HG02885 (cell line): Measurements from ENCODE around the gene CHGA.

ENCODE experiments used
- ATAC-seq: cut with Tn5 transposase; IDR thresholded peaks from one replicate; pipeline ENCODE4 v1.9.1; 2021; ENCODE audit warnings: mild to moderate bottlenecking; ENCODE audit not compliant: unreplicated experiment, poor library complexity

Gene CHGA

GRCh38 chr14:92974541-92975345, 51.8 kb downstream of the CHGA start:
- ATAC-seq: no peak

- no peak for ATAC-seq
Measured at GRCh38 chr14:92976268-92976667, 53.3 kb downstream of the CHGA start.

GRCh38 chr14:92978229-92979021, 55.5 kb downstream of the CHGA start:
- no peak for ATAC-seq

- ATAC-seq: no peak
Measured at GRCh38 chr14:92980866-92981265, 57.9 kb downstream of the CHGA start.

- no peak for ATAC-seq
Measured at GRCh38 chr14:92981726-92982125, 58.8 kb downstream of the CHGA start.

- no peak for ATAC-seq
Measured at GRCh38 chr14:92982956-92983355, 60.0 kb downstream of the CHGA start.

GRCh38 chr14:92984082-92984788, 61.3 kb downstream of the CHGA start:
- peak; percentile 64 for ATAC-seq
